Astrocyte of the spinal cord (primary cell): ENCODE results near the gene LILRB3.
"Not testable (repeated sequence)": the region's sequence is repeated elsewhere in the genome, so short reads cannot be mapped to it uniquely, and the experiment has no call there.

Experiments used
- DNase-seq: peaks from one replicate; pipeline ENCODE4 v3.0.0; 2011; ENCODE audit warnings: low read depth, low spot score
- H3K4me3 ChIP-seq: 2 replicates; pipeline ENCODE4 v1.5.1; 2011; ENCODE audit warnings: low read depth, mild to moderate bottlenecking, low read length, moderate library complexity
- CTCF ChIP-seq: IDR thresholded peaks from 2 replicates; pipeline ENCODE4 v1.5.1; 2012; ENCODE audit warnings: low read depth, mild to moderate bottlenecking, low read length, inconsistent platforms
- in situ Hi-C: cut with HindIII; loops from 2 replicates; pipeline ENCODE4 v1.10.0; 2017; ENCODE audit warnings: low sequenced_read_pairs

Gene LILRB3

GRCh38 chr19:54218960-54219661 lies 3.7 kb downstream of the LILRB3 start:
- in situ Hi-C loops: no loop called here
- no peak for DNase-seq
- H3K4me3 ChIP-seq: no peak overlapping the region
- no peak for TF ChIP-seq CTCF

- DNase-seq: no peak
- in situ Hi-C loops: no loop called here
- H3K4me3 ChIP-seq: no peak overlapping the region
- no peak for TF ChIP-seq CTCF
Measured at GRCh38 chr19:54218259-54218658, 4.5 kb downstream of the LILRB3 start.

DNA sequence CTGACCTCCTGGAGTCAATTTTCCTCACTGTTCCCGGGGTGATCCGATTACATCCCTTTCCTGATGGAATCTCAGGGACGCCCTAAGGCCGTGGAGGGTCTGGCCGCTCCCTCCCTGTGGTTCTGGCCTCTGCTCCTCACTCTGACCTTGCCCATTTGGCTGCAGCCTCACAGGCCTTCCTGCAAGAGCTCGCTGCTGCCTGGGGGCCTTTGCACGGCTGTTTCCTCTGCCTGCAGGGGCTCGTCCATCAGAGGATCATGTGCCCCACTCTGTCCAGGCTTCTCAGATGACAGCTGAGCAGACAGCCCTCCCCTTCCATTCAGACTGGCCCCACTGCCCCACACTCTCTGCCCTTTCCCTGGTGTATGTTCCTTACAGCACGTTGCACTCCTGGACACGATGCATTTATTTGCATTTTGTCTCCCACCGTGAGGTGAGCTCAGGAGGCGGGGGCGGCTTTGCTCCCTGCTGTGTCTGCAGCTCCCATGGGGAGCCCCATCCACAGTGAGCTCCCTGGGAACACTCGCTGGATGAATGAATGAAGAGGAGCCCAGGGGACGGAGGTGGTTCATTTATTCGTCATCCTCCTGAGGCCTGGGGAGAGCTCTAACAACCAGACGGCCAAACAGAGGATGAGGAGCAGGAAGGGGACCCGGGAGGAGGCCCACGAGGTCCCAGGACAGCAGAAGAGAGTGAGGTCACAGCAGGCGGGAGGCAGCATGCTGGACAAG lies 5.1 kb downstream of the LILRB3 start:
- in situ Hi-C loops, DNase-seq, H3K4me3 ChIP-seq: not testable (repeated sequence)

DNA sequence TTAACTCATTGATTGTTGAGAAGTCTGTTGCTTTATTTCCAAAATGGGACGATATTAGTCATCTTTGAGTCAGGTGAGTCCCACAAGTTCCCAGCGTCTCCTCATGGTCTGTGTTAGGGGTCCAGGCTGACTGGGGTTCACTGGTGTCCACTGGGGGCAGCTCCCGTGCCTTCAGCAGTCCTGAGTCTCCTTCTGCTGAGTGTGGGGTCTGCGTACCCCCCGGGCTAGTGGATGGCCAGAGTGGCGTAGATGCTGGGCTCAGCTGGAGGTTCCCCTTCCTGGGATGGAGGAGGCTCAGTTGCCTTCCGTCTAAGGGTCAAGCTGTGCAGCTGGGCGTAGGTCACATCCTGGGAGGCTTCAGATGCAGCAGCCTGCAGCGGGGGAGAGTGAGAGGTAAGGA lies 5.9 kb downstream of the LILRB3 start:
- no peak for TF ChIP-seq CTCF
- in situ Hi-C loops: no loop called here
- DNase-seq: no peak
- no peak overlapping the region for H3K4me3 ChIP-seq

DNA sequence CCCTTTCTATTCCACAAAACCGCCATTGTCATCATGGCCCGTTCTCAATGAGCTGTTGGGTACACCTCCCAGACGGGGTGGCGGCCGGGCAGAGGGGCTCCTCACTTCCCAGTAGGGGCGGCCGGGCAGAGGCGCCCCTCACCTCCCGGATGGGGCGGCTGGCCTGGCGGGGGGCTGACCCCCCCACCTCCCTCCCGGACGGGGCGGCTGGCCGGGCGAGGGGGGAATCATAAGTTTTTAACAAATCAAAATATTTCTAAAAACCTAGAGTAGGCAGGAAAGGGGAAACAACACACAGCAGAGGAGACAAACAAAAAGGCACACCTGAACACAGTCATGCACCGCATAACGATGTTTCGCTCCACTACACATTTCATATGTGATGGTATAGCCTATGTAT lies 8.1 kb downstream of the LILRB3 start:
- H3K4me3 ChIP-seq, in situ Hi-C loops, DNase-seq: not testable (repeated sequence)

DNA sequence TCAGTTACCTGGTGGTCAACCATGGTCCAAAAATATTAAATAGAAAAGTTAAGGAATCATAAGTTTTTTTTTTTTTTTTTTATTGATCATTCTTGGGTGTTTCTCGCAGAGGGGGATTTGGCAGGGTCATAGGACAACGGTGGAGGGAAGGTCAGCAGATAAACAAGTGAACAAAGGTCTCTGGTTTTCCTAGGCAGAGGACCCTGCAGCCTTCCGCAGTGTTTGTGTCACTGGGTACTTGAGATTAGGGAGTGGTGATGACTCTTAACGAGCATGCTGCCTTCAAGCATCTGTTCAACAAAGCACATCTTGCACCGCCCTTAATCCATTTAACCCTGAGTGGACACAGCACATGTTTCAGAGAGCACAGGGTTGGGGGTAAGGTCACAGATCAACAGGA lies 8.6 kb downstream of the LILRB3 start:
- in situ Hi-C loops, DNase-seq, H3K4me3 ChIP-seq: not testable (repeated sequence)

DNA sequence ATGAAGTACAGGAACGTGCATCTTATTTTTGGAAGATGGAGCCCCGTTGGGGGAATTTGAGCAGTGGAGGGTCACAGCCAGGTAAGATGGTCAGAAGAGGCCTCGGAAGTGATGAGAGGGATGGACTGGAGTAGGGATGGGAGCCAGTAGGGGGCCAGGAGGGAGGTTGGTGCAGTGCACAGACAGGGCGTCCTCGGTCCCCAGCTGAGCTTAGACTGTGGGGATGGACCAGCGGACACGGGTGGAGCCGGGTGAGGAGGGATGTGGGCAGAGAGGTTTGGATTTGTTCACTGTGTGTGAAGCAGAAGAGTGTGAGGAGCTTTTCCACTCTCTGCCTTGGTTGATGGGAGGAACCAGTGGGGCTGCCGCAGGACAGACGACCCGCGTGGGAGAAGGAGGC lies 11.6 kb downstream of the LILRB3 start:
- no peak for TF ChIP-seq CTCF
- H3K4me3 ChIP-seq: no peak overlapping the region
- in situ Hi-C loops: no loop called here
- DNase-seq: no peak

- no peak overlapping the region for H3K4me3 ChIP-seq
- peak; percentile 98 for DNase-seq
- in situ Hi-C loops: no loop called here
- no peak for TF ChIP-seq CTCF
Measured at GRCh38 chr19:54209811-54210494, 12.9 kb downstream of the LILRB3 start.
